NK-92 treated with Interleukin-12 subunit alpha and Interleukin-12 subunit beta, amount 100 ng/mL, for 24 hours (cell line): Measurements from ENCODE around the gene OXGR1.

Experiments
- DNase-seq: peaks from one replicate; lab custom pipeline; 2025; lab: John Stamatoyannopoulos, UW

OXGR1 gene

DNA sequence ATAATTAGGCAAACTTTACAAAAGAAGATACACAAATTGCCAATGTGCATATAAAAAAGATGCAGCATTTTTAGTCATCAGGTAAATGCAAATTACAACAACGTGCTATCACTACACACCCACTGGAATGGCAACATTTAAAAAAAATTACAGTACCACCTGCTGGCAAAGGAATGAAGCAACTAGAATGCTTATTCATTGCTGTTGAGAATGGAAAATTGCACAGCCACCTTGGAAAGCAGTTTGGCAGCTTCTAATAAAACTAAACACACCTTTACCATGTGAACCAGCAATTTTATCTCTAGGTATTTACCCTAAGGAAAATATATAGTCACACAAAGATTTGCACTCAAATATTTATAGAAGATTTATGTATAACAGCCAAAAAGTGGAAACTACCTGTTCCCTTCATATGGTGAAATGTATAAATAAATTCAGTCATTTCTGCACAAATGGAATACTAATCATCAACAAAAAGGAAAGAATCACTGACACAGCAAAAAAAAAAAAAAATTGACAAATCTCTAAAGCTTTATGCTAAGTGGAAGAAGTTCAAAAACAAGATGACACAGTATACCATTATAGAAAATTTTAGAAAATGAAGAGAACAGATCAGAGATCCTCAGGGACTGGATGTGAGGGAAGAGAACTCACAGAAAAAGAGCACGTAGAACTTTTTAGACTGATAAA lies 30.3 kb downstream of the OXGR1 start:
- DNase-seq: no peak

DNA sequence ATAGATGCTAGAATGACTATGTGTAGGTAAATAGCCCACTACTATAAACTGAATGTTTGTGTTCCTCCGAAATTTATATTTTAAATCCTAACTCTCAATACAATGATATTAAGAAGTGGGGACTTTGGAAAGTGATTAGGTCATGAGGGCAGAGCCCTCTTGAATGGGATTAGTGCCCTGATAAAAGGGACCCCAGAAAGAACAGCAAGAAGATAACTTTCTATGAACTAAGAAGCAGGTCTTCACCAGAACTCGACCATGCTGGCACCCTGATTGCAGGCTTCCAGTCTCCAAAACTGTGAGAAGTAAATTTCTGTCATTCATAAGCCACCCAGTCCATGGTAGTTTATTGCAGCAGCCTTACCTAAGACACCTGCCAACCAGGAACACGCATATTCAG lies 33.9 kb downstream of the OXGR1 start:
- DNase-seq: no peak

DNA sequence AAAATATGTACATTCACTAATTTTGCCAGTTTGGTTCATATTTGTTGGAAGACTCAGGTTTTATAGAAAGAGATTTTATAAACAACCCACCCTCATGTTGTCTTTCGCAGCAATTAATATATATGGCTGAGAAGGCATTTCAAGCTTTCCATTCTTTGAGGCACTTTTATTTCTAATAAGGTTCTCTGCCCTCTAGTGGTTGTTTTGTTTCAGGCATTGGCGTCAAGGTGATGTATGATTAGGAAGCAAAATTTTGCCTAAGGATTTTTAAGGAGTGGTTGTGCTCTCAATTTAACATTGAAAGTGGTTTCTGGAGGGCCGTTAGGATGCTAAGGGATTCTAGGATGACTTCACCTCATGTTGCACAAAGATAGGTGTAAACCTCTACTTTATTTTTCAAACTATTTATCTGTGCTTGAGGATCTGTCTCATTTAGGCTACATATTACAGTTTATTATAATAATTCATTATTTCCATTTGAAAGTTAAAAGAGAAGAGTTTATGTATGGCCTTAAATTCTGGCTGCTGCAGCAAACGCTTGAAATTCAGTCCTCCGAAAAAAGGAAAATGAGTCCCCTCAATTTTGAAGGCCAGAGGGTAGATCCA lies 35.9 kb downstream of the OXGR1 start:
- DNase-seq: no peak

DNA sequence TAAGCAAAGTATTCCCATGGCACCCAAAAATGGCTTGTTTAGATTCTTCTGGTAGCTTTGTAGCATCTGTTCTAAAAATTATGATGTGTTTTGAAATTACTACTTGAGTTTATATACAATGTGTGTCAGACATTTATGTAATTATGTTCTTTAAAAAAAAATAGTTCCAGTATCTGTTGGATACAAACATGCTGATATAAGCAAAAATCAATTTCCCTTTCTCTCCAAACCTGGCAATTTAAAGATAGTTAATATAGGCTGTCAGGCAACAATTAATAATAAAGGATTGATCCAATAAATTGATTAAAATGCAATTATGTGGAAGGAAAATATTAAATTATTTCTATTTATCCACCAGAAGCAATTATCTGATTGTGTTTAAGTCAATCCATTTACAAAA lies 41.7 kb downstream of the OXGR1 start:
- DNase-seq: no peak

DNA sequence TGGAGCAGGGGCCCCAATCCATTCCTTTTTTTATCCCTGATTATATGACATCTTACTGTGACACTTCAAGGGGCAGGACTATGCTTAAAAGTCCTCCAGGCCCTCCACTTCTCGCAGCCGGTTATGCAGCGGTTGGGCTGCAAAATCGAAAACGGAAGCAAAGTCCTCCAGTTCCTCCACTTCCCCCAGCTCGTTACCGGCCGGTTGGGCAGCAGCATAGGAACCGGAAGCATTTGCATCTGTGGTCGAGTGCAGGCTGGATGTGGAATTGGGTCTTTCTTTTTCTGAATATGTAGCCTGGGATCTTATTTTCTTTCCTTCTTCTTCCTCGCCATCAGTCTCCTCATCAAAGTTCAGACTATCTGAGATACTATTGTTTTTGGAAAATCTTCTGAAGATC lies 46.1 kb downstream of the OXGR1 start:
- no peak for DNase-seq

DNA sequence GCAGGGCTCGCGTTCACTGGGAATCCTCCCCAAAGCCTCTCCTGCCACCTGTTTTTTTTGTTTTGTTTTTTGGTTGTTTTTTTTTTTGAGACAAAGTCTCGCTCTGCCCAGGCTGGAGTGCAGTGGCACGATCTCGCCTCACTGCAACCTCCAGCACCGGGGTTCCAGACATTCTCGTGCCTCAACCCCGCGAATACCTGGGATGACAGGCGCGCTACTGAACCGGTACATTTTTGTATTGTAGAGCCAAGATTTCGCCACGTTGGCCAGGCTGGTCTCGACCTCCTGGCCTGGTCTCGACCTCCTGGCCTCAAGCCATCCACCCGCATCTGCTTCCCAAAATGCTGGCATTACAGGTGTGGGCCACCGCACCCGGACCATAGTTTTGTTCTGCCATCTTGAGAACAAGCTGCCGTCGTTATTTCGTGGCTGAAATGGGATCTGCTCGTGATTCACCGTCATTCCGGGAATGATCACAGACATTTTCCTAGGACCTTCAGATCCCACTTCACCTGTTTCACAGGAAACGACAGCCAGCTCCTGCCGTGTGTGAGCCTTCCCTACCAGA lies 46.8 kb downstream of the OXGR1 start:
- no peak for DNase-seq

DNA sequence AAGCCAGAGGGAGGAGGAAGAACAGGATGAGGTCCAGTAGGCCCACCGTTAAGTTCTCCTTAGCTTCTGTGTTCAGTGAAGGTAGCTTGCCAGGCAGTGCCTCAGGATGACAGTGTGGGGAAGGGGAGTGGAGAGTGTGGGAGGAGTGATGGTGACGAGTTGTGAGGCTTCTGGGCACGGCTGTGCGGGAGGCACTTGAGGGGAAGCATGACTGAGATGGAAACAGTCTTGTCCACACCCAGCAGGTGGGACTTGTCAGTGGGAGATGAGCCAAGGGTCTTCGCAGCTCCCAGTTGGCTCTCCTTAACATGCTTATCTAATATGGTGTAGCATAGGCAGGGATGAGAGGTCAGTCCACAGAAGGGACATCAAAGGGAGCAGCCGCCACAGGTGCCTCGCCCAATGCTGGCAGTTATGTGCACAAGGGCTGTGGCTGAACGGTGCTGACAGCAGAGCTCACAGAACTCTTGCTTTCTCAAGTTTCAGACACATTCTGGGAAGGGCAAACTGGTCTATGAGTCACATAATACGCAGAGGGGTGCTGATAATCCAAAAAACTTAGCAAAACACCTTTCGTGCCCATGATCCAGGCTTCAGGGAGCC lies 47.5 kb downstream of the OXGR1 start:
- DNase-seq: no peak

DNA sequence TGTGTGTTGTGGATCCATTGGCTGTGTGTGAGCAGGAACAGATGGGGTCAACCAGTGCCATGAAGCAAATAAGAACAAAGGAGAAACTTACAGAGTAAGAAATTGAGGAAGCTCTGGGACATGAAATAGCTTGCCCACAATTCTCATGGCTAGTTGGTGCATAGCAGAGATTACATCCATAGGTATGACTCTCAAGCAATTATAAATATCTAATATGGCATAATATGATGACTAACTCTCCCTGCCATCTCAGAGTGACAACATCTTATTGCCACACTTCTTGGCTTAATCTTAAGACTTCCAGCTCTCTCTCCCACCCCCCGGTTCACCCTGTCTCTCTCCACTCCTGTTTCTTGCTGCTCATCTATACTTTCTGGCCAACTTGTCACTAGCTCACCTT lies 53.3 kb downstream of the OXGR1 start:
- no peak for DNase-seq

DNA sequence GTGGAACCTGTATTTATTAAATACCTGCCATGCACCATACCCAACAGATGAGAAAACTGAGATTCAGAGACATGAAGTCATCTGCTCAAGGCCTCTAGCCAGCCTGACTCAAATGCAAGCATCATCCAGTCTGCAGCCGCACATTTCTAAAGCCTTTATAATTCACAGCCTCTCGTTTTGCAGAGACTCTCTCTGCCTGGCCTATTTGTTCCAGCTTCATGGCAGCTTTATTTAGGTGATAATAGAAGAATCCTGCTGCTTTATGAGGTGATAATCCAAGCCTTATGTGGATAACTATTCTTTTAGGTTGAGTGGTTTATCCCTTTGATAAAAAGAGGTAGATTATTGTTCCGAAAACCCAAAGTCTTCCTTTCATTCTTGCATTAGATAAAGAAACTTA lies 58.4 kb downstream of the OXGR1 start:
- no peak for DNase-seq
